H1 (cell line): Measurements from ENCODE around the gene RAB44.

ENCODE experiments used
- YY1 ChIP-seq: IDR thresholded peaks from 2 replicates; pipeline ENCODE4 v1.6.1; 2011; ENCODE audit warnings: low read depth, mild to moderate bottlenecking, low read length
- ZNF274 ChIP-seq: IDR thresholded peaks from 2 replicates; pipeline ENCODE4 v1.7.0; 2012; ENCODE audit warnings: low read length, borderline replicate concordance; ENCODE audit errors: extremely low read depth
- TF ChIP-seq, protein P1 (sequence below): IDR thresholded peaks from 2 replicates; pipeline ENCODE4 v1.6.1; 2012; ENCODE audit warnings: inconsistent platforms

DNA sequence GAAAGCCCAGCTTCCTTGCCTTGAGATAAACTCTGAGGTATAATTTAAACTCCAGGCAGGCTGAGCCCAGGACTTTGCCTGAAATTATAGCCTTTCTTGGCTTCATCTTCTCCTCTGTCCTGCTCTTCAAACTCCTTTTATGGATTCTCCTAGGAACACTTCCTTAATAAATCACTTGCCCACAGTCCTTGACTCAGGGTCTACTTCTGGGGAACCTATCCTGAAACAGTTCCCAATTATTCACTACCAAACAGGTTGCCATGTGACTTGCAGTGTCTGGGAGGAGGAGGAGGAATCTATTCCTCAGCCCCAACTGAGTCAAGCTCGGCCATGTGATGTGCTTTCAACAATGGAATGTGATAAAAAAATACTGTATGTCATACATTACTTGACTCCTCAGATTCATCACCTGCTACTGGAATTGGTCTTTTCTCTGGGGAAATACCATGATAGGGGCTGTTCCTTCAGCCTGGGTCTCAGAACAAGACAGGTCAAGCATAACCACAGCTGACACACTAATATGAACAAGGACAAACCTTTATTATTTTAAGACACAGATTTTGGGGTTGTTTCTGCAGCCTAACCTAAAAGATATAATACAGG, 39.6 kb upstream of the RAB44 start:
- TF ChIP-seq YY1 (no peak), ZNF274 (no peak)
- TF ChIP-seq, protein P1, sequence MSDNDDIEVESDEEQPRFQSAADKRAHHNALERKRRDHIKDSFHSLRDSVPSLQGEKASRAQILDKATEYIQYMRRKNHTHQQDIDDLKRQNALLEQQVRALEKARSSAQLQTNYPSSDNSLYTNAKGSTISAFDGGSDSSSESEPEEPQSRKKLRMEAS, result no peak
